GM12878 (cell line): Measurements from ENCODE around the gene TMSB4X. TPM values are rescaled to one million over a fixed set of nuclear protein-coding genes. Genes with fewer than 3 reads are reported as not detected.
A peak's percentile ranks its signal among the peaks of the same experiment; 100 is the strongest.

Source experiments
- ATAC-seq: fragments of 200-7000 bp; cut with Tn5 transposase; 3 replicates; pipeline ENCODE4 v1.9.1; 2020; ENCODE audit warnings: mild to moderate bottlenecking, moderate library complexity
- BruUV-seq: library from RNA; stranded (reverse); fragments of 400-500 nt; replicated peaks from 2 replicates; lab custom pipeline; 2021; lab: Mats Ljungman, UMichigan
- CTCF ChIA-PET: fragments of 300-600 bp; sonication (Branson Sonifier 250); formaldehyde crosslinking; extraction: SDS; loops from one replicate; lab custom pipeline; 2021; ENCODE audit warnings: inconsistent platforms; lab: Yijun Ruan, JAX
- POLR2A ChIA-PET: fragments of 350-600 bp; formaldehyde crosslinking; extraction: SDS; loops from one replicate; lab custom pipeline; 2021; ENCODE audit warnings: inconsistent platforms; lab: Charles Lee
- RAD21 ChIA-PET: fragments of 300-600 bp; sonication (Branson Sonifier 250); formaldehyde crosslinking; loops from one replicate; lab custom pipeline; 2023; ENCODE audit warnings: antibody characterized with exemption; ENCODE audit not compliant: unreplicated experiment; lab: Charles Lee
- SMC1A ChIA-PET: fragments of 300-600 bp; sonication (Branson Sonifier 250); formaldehyde crosslinking; loops from one replicate; lab custom pipeline; 2023; ENCODE audit not compliant: unreplicated experiment, uncharacterized antibody; lab: Charles Lee
- DNase-seq: peaks from one replicate; pipeline ENCODE4 v3.0.0-alpha.2; 2011; ENCODE audit warnings: low read depth, low spot score
- FAIRE-seq: peaks from 3 replicates; lab custom pipeline; 2011; peaks lifted over from hg19 to GRCh38; lab: Jason Lieb, UNC
- H2AFZ ChIP-seq: 2 replicates; pipeline ENCODE4 v1.6.0; 2011; ENCODE audit warnings: low read depth, low read length, control low read depth; ENCODE audit not compliant: control insufficient read depth
- H3K27ac ChIP-seq: 2 replicates; pipeline ENCODE4 v1.5.1; 2011; ENCODE audit warnings: control low read depth; ENCODE audit not compliant: control insufficient read depth, insufficient read depth
- H3K27me3 ChIP-seq, 2 experiments: replicated peaks in 1 of 2; 2 replicates each; pipeline versions ENCODE4 v1.6.0 to v1.6.1; 2011; ENCODE audit warnings: low read length in 1 of 2; ENCODE audit not compliant: control insufficient read depth in 2 of 2, insufficient read depth in 2 of 2
- H3K36me3 ChIP-seq, 2 experiments: 2 replicates each; pipeline ENCODE4 v1.5.1; 2011; ENCODE audit warnings: low read length in 1 of 2; ENCODE audit not compliant: control insufficient read depth in 2 of 2, insufficient read depth in 2 of 2
- H3K4me1 ChIP-seq: 2 replicates; pipeline ENCODE4 v1.6.1; 2011; ENCODE audit warnings: mild to moderate bottlenecking, low read length, moderate library complexity, mixed read lengths; ENCODE audit not compliant: control insufficient read depth, insufficient read depth
- H3K4me2 ChIP-seq: 2 replicates; pipeline ENCODE4 v1.6.0; 2011; ENCODE audit warnings: control low read depth; ENCODE audit not compliant: control insufficient read depth, insufficient read depth
- H3K4me3 ChIP-seq: fragments of 200-600 bp; sonication (generic); 2 replicates; pipeline ENCODE4 v1.5.1; 2016
- H3K79me2 ChIP-seq: 2 replicates; pipeline ENCODE4 v1.6.0; 2011; ENCODE audit warnings: low read length; ENCODE audit not compliant: control insufficient read depth, insufficient read depth
- H3K9ac ChIP-seq: 2 replicates; pipeline ENCODE4 v1.8.0; 2011; ENCODE audit warnings: low read length, control low read depth, mixed read lengths; ENCODE audit not compliant: control insufficient read depth, insufficient read depth
- H3K9me3 ChIP-seq: replicated peaks from 3 replicates; pipeline ENCODE4 v1.5.1; 2011; ENCODE audit warnings: mild to moderate bottlenecking, low read length; ENCODE audit not compliant: control insufficient read depth, insufficient read depth
- H4K20me1 ChIP-seq: 2 replicates; pipeline ENCODE4 v1.6.0; 2011; ENCODE audit not compliant: control insufficient read depth, insufficient read depth
- ATF7 ChIP-seq: fragments of 450-650 bp; IDR thresholded peaks from 2 replicates; pipeline ENCODE4 v1.6.1; 2016; ENCODE audit warnings: low read depth, mild to moderate bottlenecking
- BMI1 ChIP-seq: fragments of 450-650 bp; IDR thresholded peaks from 2 replicates; pipeline ENCODE4 v1.6.1; 2016; ENCODE audit warnings: mild to moderate bottlenecking, moderate library complexity, borderline replicate concordance
- FOXM1 ChIP-seq: IDR thresholded peaks from 2 replicates; pipeline ENCODE4 v1.6.1; 2012; ENCODE audit warnings: low read depth, mild to moderate bottlenecking, inconsistent platforms, low read length, moderate library complexity
- GATAD2B ChIP-seq: fragments of 450-650 bp; conservative IDR thresholded peaks from 2 replicates; pipeline ENCODE4 v1.6.1; 2017; ENCODE audit warnings: low read depth, mild to moderate bottlenecking, moderate library complexity
- HDAC2 ChIP-seq: fragments of 200-600 bp; sonication (generic); IDR thresholded peaks from 2 replicates; pipeline ENCODE4 v1.6.1; 2017
- NFIC ChIP-seq: IDR thresholded peaks from 2 replicates; pipeline ENCODE4 v1.6.1; 2012; ENCODE audit warnings: low read depth, mild to moderate bottlenecking, inconsistent platforms, low read length, moderate library complexity
- POU2F2 ChIP-seq: IDR thresholded peaks from 3 replicates; pipeline ENCODE4 v1.6.1; 2011; ENCODE audit warnings: low read depth, mild to moderate bottlenecking, low read length, borderline replicate concordance
- RBBP5 ChIP-seq: fragments of 200-600 bp; sonication (generic); conservative IDR thresholded peaks from 2 replicates; pipeline ENCODE4 v1.6.1; 2016
- SREBF1 ChIP-seq: IDR thresholded peaks from 2 replicates; pipeline ENCODE4 v1.6.1; 2012; ENCODE audit warnings: mild to moderate bottlenecking, low read length
- SUPT20H ChIP-seq: IDR thresholded peaks from 2 replicates; pipeline ENCODE4 v1.6.1; 2011; ENCODE audit warnings: low read depth, mild to moderate bottlenecking, low read length, moderate library complexity, borderline replicate concordance; ENCODE audit not compliant: control insufficient read depth
- YBX1 ChIP-seq: fragments of 450-650 bp; IDR thresholded peaks from 2 replicates; pipeline ENCODE4 v1.6.1; 2016; ENCODE audit warnings: antibody characterized with exemption
- ZNF274 ChIP-seq: IDR thresholded peaks from one replicate; pipeline ENCODE4 v1.8.0; 2011; ENCODE audit not compliant: insufficient read length, insufficient read depth
- ZNF384 ChIP-seq: IDR thresholded peaks from 2 replicates; pipeline ENCODE4 v1.6.1; 2012; ENCODE audit warnings: low read depth, mild to moderate bottlenecking, low read length, improper control_type of control experiment, borderline replicate concordance
- ZZZ3 ChIP-seq: IDR thresholded peaks from 2 replicates; pipeline ENCODE4 v1.6.1; 2011; ENCODE audit warnings: low read depth; ENCODE audit not compliant: control insufficient read depth, insufficient read length
- WGBS: methylation state at CpG from one replicate; pipeline ENCODE4 v1.1.6; 2016; ENCODE audit warnings: low lambda C conversion rate; ENCODE audit not compliant: insufficient replicate concordance, insufficient coverage; ENCODE audit errors: missing lambda C conversion rate; 5-methylcytosine and 5-hydroxymethylcytosine counted together
- in situ Hi-C: fragments of 300-500 bp; cut with MboI; formaldehyde crosslinking; loops from 9 replicates; pipeline ENCODE4 v1.14.3; 2018; ENCODE audit warnings: mixed read lengths
- intact Hi-C: fragments of 100-400 bp; cut with micrococcal nuclease; formaldehyde crosslinking; loops from one replicate; pipeline ENCODE4 v1.14.2; 2022; ENCODE audit not compliant: unreplicated experiment
- polyA plus RNA-seq, 11 experiments: library from polyadenylated mRNA; depleted of rRNA in 4 of 11; unstranded in 6 of 11; stranded (reverse) in 5 of 11; fragments of >200 nt; fragmentation: Nextera tagmentation in 4 of 11; fragmentation: Illumina TruSeq in 1 of 11; extraction: Ambion mirVana in 4 of 11; extraction: Trizol in 1 of 11; gene quantifications; 1 replicate in 1 of 11; 2 replicates in 10 of 11; pipeline versions ENCODE4 v1.2.1 to v1.2.3, GENCODE V29; 2011 to 2016; ENCODE audit warnings: inconsistent platforms in 2 of 11, missing spikeins in 2 of 11, low read depth in 1 of 11
- total RNA-seq, 4 experiments: library from RNA; depleted of rRNA in 3 of 4; stranded (reverse); fragments of >200 nt in 3 of 4; fragmentation: Illumina TruSeq in 1 of 4; extraction: Trizol in 1 of 4; gene quantifications; 2 replicates each; pipeline versions ENCODE4 v1.2.1 to v1.2.3, GENCODE V29; 2013 to 2021
- TF ChIP-seq, protein P1 (sequence below): fragments of 450-650 bp; conservative IDR thresholded peaks from 2 replicates; pipeline ENCODE4 v1.6.1; 2017; ENCODE audit warnings: mild to moderate bottlenecking, moderate library complexity
- TF ChIP-seq, protein P2 (sequence below): fragments of 450-650 bp; IDR thresholded peaks from 2 replicates; pipeline ENCODE4 v1.6.1; 2017; ENCODE audit warnings: borderline replicate concordance

TMSB4X gene
- total and polyA plus RNA-seq, 10 of the 15 experiments (the other 5 are each of a cell fraction or from before 2014, with no cell fraction given), result 13,924 to 37,234 (median 23,705) TPM

DNA sequence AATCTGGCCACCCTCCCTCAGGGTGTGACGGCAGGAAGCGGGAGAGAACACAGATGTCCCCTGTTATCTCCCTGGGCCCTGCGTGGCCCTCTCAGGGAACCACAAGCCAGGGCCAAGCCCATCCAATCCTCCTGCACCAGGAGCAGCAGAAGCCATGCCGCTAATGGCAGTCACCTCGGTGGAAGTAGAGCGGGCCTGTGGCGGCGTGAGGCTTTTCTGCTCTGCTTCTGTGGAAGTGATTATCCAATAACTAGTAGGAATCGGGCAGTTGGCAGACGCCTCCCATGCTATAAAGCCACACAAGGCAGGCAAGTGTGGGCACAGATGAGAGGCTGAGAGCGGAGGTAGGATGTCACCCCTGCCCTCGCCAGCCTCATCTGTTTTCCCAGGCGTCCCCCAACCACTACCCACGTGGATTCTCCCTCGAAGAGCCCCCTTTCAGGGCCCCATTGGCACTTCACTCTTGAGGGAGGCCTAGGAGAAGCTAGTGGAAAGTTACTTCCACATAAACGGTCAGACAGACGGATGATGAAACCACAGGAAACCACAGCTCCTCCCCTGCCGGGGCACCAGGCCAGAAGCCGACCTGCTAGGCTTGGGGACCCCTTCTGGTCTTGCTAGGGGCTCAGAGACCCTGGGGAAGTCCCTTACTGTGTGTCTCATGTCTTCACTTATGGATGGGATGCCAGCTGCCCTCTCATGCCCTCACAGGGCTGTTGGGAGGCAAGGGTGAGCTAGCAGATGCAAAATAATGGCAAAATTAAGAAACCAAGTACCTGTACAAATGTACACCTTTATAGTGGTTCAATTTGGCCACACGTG is 18.8 kb upstream of the TMSB4X start (continued):
- no peak for TF ChIP-seq ZNF384
- TF ChIP-seq, all 136 proteins: peak for 45

DNA sequence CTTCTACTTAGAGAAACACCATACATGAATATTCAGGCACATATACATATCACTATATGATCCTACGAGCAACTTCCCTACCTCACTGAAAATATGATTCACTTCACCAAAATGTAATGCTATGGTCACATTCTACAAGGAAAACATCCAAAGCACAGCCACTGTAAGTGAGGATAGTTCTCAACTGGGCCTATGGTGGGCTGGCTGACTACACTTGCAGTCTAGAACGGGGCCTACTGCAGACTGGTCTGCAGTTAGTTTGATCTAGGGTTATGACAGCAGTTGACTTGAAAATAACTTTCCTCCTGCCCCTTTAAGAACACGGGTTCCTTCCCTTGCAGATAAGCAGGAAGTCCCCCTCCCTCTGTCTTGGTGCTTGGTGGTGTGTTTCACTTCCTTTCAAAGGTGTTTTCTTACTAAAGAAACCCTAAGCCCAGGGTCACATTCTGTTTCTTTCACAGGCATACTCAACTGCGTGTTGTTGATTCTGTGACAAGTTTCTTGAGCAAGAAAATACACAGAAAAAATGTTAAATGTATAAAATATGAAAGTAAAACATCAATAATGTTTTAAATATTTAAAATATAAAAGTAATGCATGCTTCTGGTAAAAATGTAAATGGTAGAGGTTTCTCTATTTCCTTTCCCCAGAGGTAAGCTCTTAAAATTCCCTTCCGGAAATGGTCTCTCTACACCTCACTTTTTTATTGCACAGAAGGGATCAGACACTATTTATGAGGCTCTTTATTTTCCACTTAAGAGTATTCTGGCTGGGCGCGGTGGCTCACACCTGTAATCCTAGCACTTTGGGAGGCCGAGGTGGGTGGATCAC is 18.0 kb upstream of the TMSB4X start:
- Histone ChIP-seq H3K9ac (peak overlapping the region; percentile 72), H3K4me3 (peak overlapping the region; percentile 56), H3K36me3 (no peaks in the 10 kb centered on the region), H3K4me2 (peak overlapping the region; percentile 87), H3K9me3 (no peaks in the 10 kb centered on the region), H3K4me1 (peaks cover 47% of the 10 kb centered on the region), H3K79me2 (peaks cover 19% of the 10 kb centered on the region), H2AFZ (peak overlapping the region; percentile 29; the same call in 1 of the 2 replicates), H3K27ac (peak overlapping the region; percentile 99), H3K27me3 (no peaks in the 10 kb centered on the region), H4K20me1 (no peaks in the 10 kb centered on the region)
- intact Hi-C loops, result loop anchor here (10.0 kb wide), 1 partner anchor 738 kb away; no protein-coding TSS in a partner anchor
- ATAC-seq, result peak; percentile 76
- BruUV-seq, result TSS peak; percentile 92
- POLR2A ChIA-PET, result interaction anchor here (0.8 to 7.7 kb wide), 17 partner anchors 7 to 135 kb away, joined by 3 to 138 read pairs (median 7); partner anchors contain the start of gene TMSB4X
- CTCF ChIA-PET, result interaction anchor here (0.6 to 6.4 kb wide), 16 partner anchors 10 to 531 kb away, joined by 3 to 37 read pairs (median 8); no protein-coding TSS in a partner anchor
- RAD21 ChIA-PET, result interaction anchor here (1.1 to 15.5 kb wide), 17 partner anchors 9 to 531 kb away, joined by 3 to 549 read pairs (median 16); partner anchors contain the start of genes PRPS2 and TMSB4X
- SMC1A ChIA-PET, result interaction anchor here (1.0 to 18.8 kb wide), 11 partner anchors 9 to 531 kb away, joined by 3 to 632 read pairs (median 15); partner anchors contain the start of gene TMSB4X
- DNase-seq, result peak; percentile 91
- under 1% methylated on average over 8 of the region's 8 CpGs for WGBS
- FAIRE-seq, result peak; percentile 73
- in situ Hi-C loops, result loop anchor here (10.0 to 25.0 kb wide), 2 partner anchors 705 to 1068 kb away; partner anchors contain the start of genes GEMIN8 and TCEANC
- TF ChIP-seq BMI1 (no peak), NFIC (no peak), ZNF274 (no peak), RBBP5 (no peak), FOXM1 (no peak), HDAC2 (no peak), ATF7 (peak; percentile 70; the same call in 1 of the 2 replicates), ZZZ3 (no peak), GATAD2B (no peak), POU2F2 (peak; percentile 60; the same call in 1 of the 3 replicates), SREBF1 (no peak), YBX1 (no peak), SUPT20H (no peak)
- TF ChIP-seq, protein P1, sequence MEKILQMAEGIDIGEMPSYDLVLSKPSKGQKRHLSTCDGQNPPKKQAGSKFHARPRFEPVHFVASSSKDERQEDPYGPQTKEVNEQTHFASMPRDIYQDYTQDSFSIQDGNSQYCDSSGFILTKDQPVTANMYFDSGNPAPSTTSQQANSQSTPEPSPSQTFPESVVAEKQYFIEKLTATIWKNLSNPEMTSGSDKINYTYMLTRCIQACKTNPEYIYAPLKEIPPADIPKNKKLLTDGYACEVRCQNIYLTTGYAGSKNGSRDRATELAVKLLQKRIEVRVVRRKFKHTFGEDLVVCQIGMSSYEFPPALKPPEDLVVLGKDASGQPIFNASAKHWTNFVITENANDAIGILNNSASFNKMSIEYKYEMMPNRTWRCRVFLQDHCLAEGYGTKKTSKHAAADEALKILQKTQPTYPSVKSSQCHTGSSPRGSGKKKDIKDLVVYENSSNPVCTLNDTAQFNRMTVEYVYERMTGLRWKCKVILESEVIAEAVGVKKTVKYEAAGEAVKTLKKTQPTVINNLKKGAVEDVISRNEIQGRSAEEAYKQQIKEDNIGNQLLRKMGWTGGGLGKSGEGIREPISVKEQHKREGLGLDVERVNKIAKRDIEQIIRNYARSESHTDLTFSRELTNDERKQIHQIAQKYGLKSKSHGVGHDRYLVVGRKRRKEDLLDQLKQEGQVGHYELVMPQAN, result 0 out of 2 replicates have a peak, but pooled peaks have one; percentile 6
- TF ChIP-seq, protein P2, sequence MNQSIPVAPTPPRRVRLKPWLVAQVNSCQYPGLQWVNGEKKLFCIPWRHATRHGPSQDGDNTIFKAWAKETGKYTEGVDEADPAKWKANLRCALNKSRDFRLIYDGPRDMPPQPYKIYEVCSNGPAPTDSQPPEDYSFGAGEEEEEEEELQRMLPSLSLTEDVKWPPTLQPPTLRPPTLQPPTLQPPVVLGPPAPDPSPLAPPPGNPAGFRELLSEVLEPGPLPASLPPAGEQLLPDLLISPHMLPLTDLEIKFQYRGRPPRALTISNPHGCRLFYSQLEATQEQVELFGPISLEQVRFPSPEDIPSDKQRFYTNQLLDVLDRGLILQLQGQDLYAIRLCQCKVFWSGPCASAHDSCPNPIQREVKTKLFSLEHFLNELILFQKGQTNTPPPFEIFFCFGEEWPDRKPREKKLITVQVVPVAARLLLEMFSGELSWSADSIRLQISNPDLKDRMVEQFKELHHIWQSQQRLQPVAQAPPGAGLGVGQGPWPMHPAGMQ, result no peak
